Upper lobe of right lung (tissue), 1 donor: Measurements from ENCODE around the gene CALCOCO2. TPM values are rescaled to one million over a fixed set of nuclear protein-coding genes. Genes with fewer than 3 reads are reported as not detected.
A peak's percentile ranks its signal among the peaks of the same experiment; 100 is the strongest.

Experiments used
- ATAC-seq: fragments of 200-7000 bp; cut with Tn5 transposase; one replicate; pipeline ENCODE4 v1.9.1; 2020; ENCODE audit warnings: mild to moderate bottlenecking, moderate library complexity
- DNase-seq: peaks from one replicate; pipeline ENCODE4 v3.0.0-alpha.2; 2020
- H3K27ac ChIP-seq: fragments of 200-600 bp; one replicate; pipeline ENCODE4 v1.8.0; 2022
- H3K27me3 ChIP-seq: fragments of 200-600 bp; one replicate; pipeline ENCODE4 v1.8.0; 2022; ENCODE audit warnings: mild to moderate bottlenecking
- H3K36me3 ChIP-seq: fragments of 200-600 bp; one replicate; pipeline ENCODE4 v1.8.0; 2022
- H3K4me1 ChIP-seq: fragments of 200-600 bp; one replicate; pipeline ENCODE4 v1.8.0; 2022
- H3K4me3 ChIP-seq: fragments of 200-600 bp; one replicate; pipeline ENCODE4 v1.8.0; 2022; ENCODE audit warnings: mild to moderate bottlenecking
- H3K9me3 ChIP-seq: fragments of 200-600 bp; one replicate; pipeline ENCODE4 v1.8.0; 2022
- CTCF ChIP-seq: fragments of 200-600 bp; IDR thresholded peaks from one replicate; pipeline ENCODE4 v1.8.0; 2022; ENCODE audit warnings: antibody characterized with exemption
- intact Hi-C: fragments of 100-400 bp; cut with DNase I; formaldehyde crosslinking; loops from one replicate; pipeline ENCODE4 v1.11.0; 2022
- total RNA-seq: library from RNA; stranded (reverse); fragmentation: NEBNext Ultra II Directional; extraction: Animal tissue kit (Norgen Biotek cat#: 25700); gene quantifications from one replicate; pipeline ENCODE4 v1.2.1, GENCODE V29; 2021
- donor health status: DM: no; HTN: yes; CAD: no; lungs with severe emphysema.

CALCOCO2 gene
- total RNA-seq, 1 donor from 2014 or later, result 181 TPM

GRCh38 chr17:48909783-48910182 lies 78.9 kb downstream of the CALCOCO2 start:
- H3K4me1 ChIP-seq, result peaks cover 20% of the 10 kb centered on the region

GRCh38 chr17:48910370-48910769 lies 79.5 kb downstream of the CALCOCO2 start:
- intact Hi-C loops, result no loop called here
- H3K9me3 ChIP-seq, result no peaks in the 10 kb centered on the region
- no peaks in the 10 kb centered on the region for H3K27me3 ChIP-seq
- H3K36me3 ChIP-seq, result peaks cover 38% of the 10 kb centered on the region
- H3K4me1 ChIP-seq, result peaks cover 26% of the 10 kb centered on the region
- DNase-seq (no peak), ATAC-seq (no peak)
- H3K4me3 ChIP-seq, result no peak overlapping the region
- no peak for TF ChIP-seq CTCF
- H3K27ac ChIP-seq, result no peak overlapping the region

More at GRCh38 chr17:48909783-48910182, 78.9 kb downstream of the CALCOCO2 start:
- H3K36me3 ChIP-seq, result peaks cover 38% of the 10 kb centered on the region
- H3K27me3 ChIP-seq, result no peaks in the 10 kb centered on the region
- no peaks in the 10 kb centered on the region for H3K9me3 ChIP-seq
- no peak for TF ChIP-seq CTCF
- peak overlapping the region; percentile 70 for H3K4me3 ChIP-seq
- H3K27ac ChIP-seq, result no peak overlapping the region
- ATAC-seq (no peak), DNase-seq (no peak)
- intact Hi-C loops, result no loop called here

GRCh38 chr17:48912476-48912875 lies 81.6 kb downstream of the CALCOCO2 start:
- intact Hi-C loops, result no loop called here
- H3K4me1 ChIP-seq, result peaks cover 35% of the 10 kb centered on the region
- no peak overlapping the region for H3K4me3 ChIP-seq
- ATAC-seq (no peak), DNase-seq (no peak)
- no peak overlapping the region for H3K27ac ChIP-seq
- H3K27me3 ChIP-seq, result no peaks in the 10 kb centered on the region
- peaks cover 55% of the 10 kb centered on the region for H3K36me3 ChIP-seq
- H3K9me3 ChIP-seq, result no peaks in the 10 kb centered on the region
- TF ChIP-seq CTCF, result no peak

Other genes starting within 250 kb of the CALCOCO2 start
- gene HOXB3, start 240.8 kb upstream of the CALCOCO2 start, total RNA-seq, result 13.3 TPM
- 4.4 TPM for gene HOXB5, start 237.3 kb upstream of the CALCOCO2 start, total RNA-seq
- gene HOXB6, start 226.0 kb upstream of the CALCOCO2 start, total RNA-seq, result 4.9 TPM
- gene HOXB7, start 220.0 kb upstream of the CALCOCO2 start, total RNA-seq, result 1.2 TPM
- 1.0 TPM for gene HOXB8, start 215.7 kb upstream of the CALCOCO2 start, total RNA-seq
- not detected for gene HOXB9, start 204.7 kb upstream of the CALCOCO2 start, total RNA-seq
- not detected for gene PRAC1, start 108.5 kb upstream of the CALCOCO2 start, total RNA-seq
- not detected for gene PRAC2, start 107.8 kb upstream of the CALCOCO2 start, total RNA-seq
- gene HOXB13, start 102.3 kb upstream of the CALCOCO2 start, total RNA-seq, result not detected
- 0.20 TPM for gene TTLL6, start 13.8 kb upstream of the CALCOCO2 start, total RNA-seq
- 39.8 TPM for gene ATP5MC1, start 61.8 kb downstream of the CALCOCO2 start, total RNA-seq
- 61.3 TPM for gene UBE2Z, start 77.4 kb downstream of the CALCOCO2 start, total RNA-seq
- 78.0 TPM for gene SNF8, start 113.8 kb downstream of the CALCOCO2 start, total RNA-seq
- not detected for gene GIP, start 137.6 kb downstream of the CALCOCO2 start, total RNA-seq
- not detected for gene IGF2BP1, start 166.3 kb downstream of the CALCOCO2 start, total RNA-seq